Left ventricle myocardium inferior (tissue), 1 donor: ENCODE measurements around the gene SMPX. TPM values are rescaled to one million over a fixed set of nuclear protein-coding genes. Genes with fewer than 3 reads are reported as not detected.

Experiments used
- DNase-seq: peaks from one replicate; pipeline ENCODE4 v3.0.0-alpha.2; 2020
- H3K27ac ChIP-seq: fragments of 200-600 bp; replicated peaks from 2 replicates; pipeline ENCODE4 v1.8.0; 2021
- H3K27me3 ChIP-seq: fragments of 200-600 bp; 2 replicates; pipeline ENCODE4 v1.8.0; 2021; ENCODE audit warnings: low read depth
- H3K36me3 ChIP-seq: fragments of 200-600 bp; 2 replicates; pipeline ENCODE4 v1.8.0; 2021
- H3K4me1 ChIP-seq: fragments of 200-600 bp; 2 replicates; pipeline ENCODE4 v1.8.0; 2021
- H3K4me3 ChIP-seq: fragments of 200-600 bp; 2 replicates; pipeline ENCODE4 v1.8.0; 2021; ENCODE audit warnings: mild to moderate bottlenecking, moderate library complexity
- H3K9me3 ChIP-seq: fragments of 200-600 bp; replicated peaks from 2 replicates; pipeline ENCODE4 v1.8.0; 2021
- CTCF ChIP-seq: fragments of 200-600 bp; IDR thresholded peaks from 2 replicates; pipeline ENCODE4 v1.8.0; 2021; ENCODE audit warnings: antibody characterized with exemption, mild to moderate bottlenecking, borderline replicate concordance
- intact Hi-C: fragments of 100-400 bp; cut with micrococcal nuclease; formaldehyde crosslinking; loops from one replicate; pipeline ENCODE4 v1.11.0; 2022
- total RNA-seq: library from RNA; stranded (reverse); fragmentation: NEBNext Ultra II Directional; extraction: Animal tissue kit (Norgen Biotek cat#: 25700); gene quantifications from one replicate; pipeline ENCODE4 v1.2.1, GENCODE V29; 2021
- donor health status: DM: no; HTN: yes; CAD: no; lungs with severe emphysema.

Gene SMPX
- total RNA-seq, 1 donor from 2014 or later = 726 TPM

DNA sequence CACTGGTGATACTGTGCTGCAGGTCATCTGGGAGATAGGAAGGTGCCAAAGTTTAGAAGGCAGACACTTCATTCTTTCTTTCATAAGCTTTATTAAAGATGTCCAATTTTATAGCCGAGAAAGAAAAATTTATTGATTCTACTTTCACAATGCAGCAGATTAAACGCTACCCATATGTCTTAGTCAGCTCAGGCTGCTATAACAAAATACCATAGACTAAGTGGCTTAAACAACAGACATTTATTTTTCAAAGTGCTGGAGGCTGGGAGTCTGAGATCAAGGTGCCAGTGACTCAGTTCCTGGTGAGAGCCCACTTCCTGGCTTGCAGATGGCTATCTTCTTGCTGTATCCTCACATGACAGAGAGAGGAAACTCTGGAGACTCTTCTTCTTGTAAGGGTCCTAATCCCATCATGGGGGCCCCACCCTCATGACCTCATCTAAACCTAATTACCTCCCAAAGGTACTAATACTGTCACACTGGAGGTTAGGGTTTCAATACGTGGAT lies 66.4 kb downstream of the SMPX start:
- no peak for DNase-seq
- no peak overlapping the region for H3K27ac ChIP-seq
- no peaks in the 10 kb centered on the region for H3K36me3 ChIP-seq
- TF ChIP-seq CTCF = no peak
- H3K9me3 ChIP-seq = no peaks in the 10 kb centered on the region
- H3K4me3 ChIP-seq = no peak overlapping the region
- H3K27me3 ChIP-seq = no peaks in the 10 kb centered on the region
- intact Hi-C loops = no loop called here
- H3K4me1 ChIP-seq = no peaks in the 10 kb centered on the region

- no peaks in the 10 kb centered on the region for H3K27me3 ChIP-seq
- H3K36me3 ChIP-seq = no peaks in the 10 kb centered on the region
- H3K4me1 ChIP-seq = no peaks in the 10 kb centered on the region
- intact Hi-C loops = no loop called here
- H3K9me3 ChIP-seq = no peaks in the 10 kb centered on the region
- TF ChIP-seq CTCF = no peak
- no peak overlapping the region for H3K4me3 ChIP-seq
- no peak overlapping the region for H3K27ac ChIP-seq
- DNase-seq = no peak
Observed at GRCh38 chrX:21683941-21684340, 74.0 kb downstream of the SMPX start.

GRCh38 chrX:21678048-21678612 lies 79.8 kb downstream of the SMPX start:
- intact Hi-C loops = no loop called here
- no peak overlapping the region for H3K27ac ChIP-seq
- no peaks in the 10 kb centered on the region for H3K36me3 ChIP-seq
- no peak for TF ChIP-seq CTCF
- H3K4me1 ChIP-seq = no peaks in the 10 kb centered on the region
- no peaks in the 10 kb centered on the region for H3K27me3 ChIP-seq
- H3K4me3 ChIP-seq = no peak overlapping the region
- no peaks in the 10 kb centered on the region for H3K9me3 ChIP-seq
- no peak for DNase-seq

- no peak overlapping the region for H3K4me3 ChIP-seq
- no peak for DNase-seq
- H3K36me3 ChIP-seq = no peaks in the 10 kb centered on the region
- no peak overlapping the region for H3K27ac ChIP-seq
- H3K27me3 ChIP-seq = no peaks in the 10 kb centered on the region
- TF ChIP-seq CTCF = no peak
- H3K4me1 ChIP-seq = no peaks in the 10 kb centered on the region
- no peaks in the 10 kb centered on the region for H3K9me3 ChIP-seq
- intact Hi-C loops = no loop called here
Observed at GRCh38 chrX:21675931-21676330, 82.0 kb downstream of the SMPX start.

DNA sequence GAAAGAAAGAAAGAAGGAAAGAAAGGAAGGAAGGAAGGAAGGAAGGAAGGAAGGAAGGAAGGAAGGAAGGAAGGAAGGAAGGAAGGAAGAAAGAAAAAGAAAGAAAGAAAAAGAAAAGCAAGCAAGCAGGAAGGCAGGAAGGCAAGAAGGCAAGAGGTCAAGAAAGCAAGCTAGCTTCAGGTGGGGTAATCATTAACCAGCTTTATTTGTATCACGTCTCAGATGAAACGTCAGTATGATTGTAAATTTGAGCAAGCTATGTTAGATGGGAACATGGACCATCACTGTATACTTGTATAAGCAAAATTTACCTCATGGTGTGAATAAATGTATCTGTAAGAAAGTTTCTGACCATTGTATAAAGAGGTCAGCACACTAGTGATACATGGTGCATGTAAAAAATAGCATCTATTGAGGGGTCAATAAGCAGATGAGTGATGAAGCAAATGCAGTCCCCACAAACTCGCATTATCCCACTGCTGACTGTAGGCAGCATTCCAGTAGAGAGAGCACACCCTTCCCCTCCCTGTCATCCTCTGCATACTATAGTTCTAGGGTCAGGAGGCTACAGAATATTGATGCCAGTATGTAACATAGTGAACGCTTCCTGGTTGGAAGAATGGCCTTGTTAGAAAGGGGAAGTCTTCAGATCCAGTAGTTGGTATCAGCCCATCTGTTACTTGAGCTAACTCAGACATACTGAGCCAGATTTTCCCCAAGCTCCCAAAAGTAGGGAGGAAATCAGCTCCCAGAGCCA lies 83.3 kb downstream of the SMPX start:
- H3K4me1 ChIP-seq = no peaks in the 10 kb centered on the region
- DNase-seq = no peak
- intact Hi-C loops = no loop called here
- H3K27ac ChIP-seq = no peak overlapping the region
- no peaks in the 10 kb centered on the region for H3K9me3 ChIP-seq
- H3K4me3 ChIP-seq = no peak overlapping the region
- no peaks in the 10 kb centered on the region for H3K27me3 ChIP-seq
- TF ChIP-seq CTCF = no peak
- no peaks in the 10 kb centered on the region for H3K36me3 ChIP-seq
